GM21528 (cell line): Measurements from ENCODE around the gene HOXD8.

ENCODE experiments used
- ATAC-seq: cut with Tn5 transposase; IDR thresholded peaks from one replicate; pipeline ENCODE4 v1.9.1; 2021; ENCODE audit warnings: mild to moderate bottlenecking, moderate library complexity; ENCODE audit not compliant: unreplicated experiment, low FRiP score

HOXD8 gene

GRCh38 chr2:176127774-176128072, 1.8 kb upstream of the HOXD8 start:
- ATAC-seq: no peak

- no peak for ATAC-seq
These were observed 1.1 kb upstream of the HOXD8 start for GRCh38 chr2:176128172-176128981.

- ATAC-seq: no peak
These were observed 275 bp downstream of the HOXD8 start for GRCh38 chr2:176129813-176130146.

- ATAC-seq: no peak
These were observed 847 bp downstream of the HOXD8 start for GRCh38 chr2:176130147-176130956.

GRCh38 chr2:176130957-176131847, 1.7 kb downstream of the HOXD8 start:
- ATAC-seq: no peak

GRCh38 chr2:176131848-176132158, 2.3 kb downstream of the HOXD8 start:
- ATAC-seq: no peak

- no peak for ATAC-seq
These were observed 3.0 kb downstream of the HOXD8 start for GRCh38 chr2:176132205-176133171.

- no peak for ATAC-seq
These were observed 3.9 kb downstream of the HOXD8 start for GRCh38 chr2:176133389-176133788.

- no peak for ATAC-seq
These were observed 4.5 kb downstream of the HOXD8 start for GRCh38 chr2:176134035-176134434.

- ATAC-seq: no peak
These were observed 5.5 kb downstream of the HOXD8 start for GRCh38 chr2:176135035-176135440.

GRCh38 chr2:176136374-176137251, 7.1 kb downstream of the HOXD8 start:
- no peak for ATAC-seq

- no peak for ATAC-seq
These were observed 7.7 kb downstream of the HOXD8 start for GRCh38 chr2:176137252-176137580.

GRCh38 chr2:176137906-176138305, 8.4 kb downstream of the HOXD8 start:
- ATAC-seq: no peak

- ATAC-seq: no peak
These were observed 9.0 kb downstream of the HOXD8 start for GRCh38 chr2:176138526-176138922.

GRCh38 chr2:176138923-176139660, 9.6 kb downstream of the HOXD8 start:
- no peak for ATAC-seq

GRCh38 chr2:176139661-176140512, 10.4 kb downstream of the HOXD8 start:
- no peak for ATAC-seq

GRCh38 chr2:176140513-176141317, 11.2 kb downstream of the HOXD8 start:
- ATAC-seq: peak; percentile 95
